Glomerular visceral epithelial cell (primary cell): ENCODE data around the gene ADO.
A peak's percentile ranks its signal among the peaks of the same experiment; 100 is the strongest.
"Not testable (repeated sequence)": the region's sequence is repeated elsewhere in the genome, so short reads cannot be mapped to it uniquely, and the experiment has no call there.

Experiments
- DNase-seq: peaks from one replicate; pipeline ENCODE4 v3.0.0-alpha.2; 2016; ENCODE audit errors: extremely low spot score

ADO gene

DNA sequence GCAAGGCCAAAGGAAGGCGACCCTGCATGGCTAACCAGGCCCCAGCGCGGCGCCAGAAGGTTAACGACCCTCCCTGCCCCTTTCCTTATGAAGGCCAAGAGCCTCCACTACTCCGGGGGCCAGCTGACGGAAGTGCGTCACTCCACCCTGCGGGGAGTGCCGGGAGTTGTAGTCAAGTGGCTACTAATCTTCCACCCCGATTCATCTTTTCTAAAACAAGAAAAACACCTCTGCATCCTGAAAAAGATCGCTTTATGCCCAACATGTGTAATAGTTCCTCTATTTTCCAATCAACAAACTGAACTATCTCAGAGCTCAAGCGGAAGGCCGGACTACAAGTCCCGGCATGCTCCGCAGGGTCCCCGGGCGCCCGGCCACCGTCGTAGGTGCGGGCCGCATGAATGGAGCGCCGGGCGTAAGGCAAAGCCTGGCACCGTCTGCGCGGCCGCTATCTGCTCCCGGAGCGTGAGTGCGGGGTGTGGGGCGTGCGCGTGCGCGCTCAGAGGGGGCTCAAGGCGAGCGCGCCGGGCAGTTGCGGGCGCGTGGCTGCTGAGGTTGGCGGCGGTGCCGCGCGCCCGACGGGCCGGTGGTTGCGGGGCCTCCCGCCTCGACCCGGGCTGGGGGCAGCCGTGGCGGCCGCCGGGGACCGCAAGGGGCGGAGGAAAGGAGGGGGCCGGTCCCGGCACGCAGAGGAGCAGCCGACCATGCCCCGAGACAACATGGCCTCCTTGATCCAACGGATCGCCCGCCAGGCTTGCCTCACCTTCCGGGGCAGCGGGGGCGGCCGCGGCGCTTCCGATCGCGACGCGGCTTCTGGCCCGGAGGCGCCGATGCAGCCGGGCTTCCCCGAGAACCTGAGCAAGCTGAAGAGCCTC lies at the start of gene ADO:
TSS of gene ADO (plus strand) at position 365 of the 875 bp plus-strand sequence. CDS start at position 705, 340 bp downstream.
- DNase-seq = peak; percentile 77

DNA sequence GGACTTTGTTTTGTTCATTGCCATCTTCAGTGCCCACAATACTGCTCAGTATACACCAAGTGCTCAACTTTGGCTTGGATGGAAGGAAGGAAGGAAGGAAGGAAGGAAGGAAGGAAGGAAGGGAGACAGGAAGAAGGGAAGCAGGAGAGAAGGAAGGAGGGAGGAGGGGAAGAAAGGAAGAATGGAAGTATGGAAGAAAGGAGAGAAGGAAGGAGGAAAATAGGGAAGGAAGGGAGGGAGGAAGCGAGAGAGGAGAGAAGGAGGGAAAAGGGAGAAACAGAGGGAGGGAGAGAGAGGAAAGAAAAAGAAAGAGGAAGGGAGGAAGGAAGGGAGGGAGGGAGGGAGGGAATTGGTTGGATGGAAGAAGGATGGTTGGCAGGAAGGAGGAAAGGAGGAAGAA lies 49.6 kb upstream of the ADO start:
- no peak for DNase-seq

DNA sequence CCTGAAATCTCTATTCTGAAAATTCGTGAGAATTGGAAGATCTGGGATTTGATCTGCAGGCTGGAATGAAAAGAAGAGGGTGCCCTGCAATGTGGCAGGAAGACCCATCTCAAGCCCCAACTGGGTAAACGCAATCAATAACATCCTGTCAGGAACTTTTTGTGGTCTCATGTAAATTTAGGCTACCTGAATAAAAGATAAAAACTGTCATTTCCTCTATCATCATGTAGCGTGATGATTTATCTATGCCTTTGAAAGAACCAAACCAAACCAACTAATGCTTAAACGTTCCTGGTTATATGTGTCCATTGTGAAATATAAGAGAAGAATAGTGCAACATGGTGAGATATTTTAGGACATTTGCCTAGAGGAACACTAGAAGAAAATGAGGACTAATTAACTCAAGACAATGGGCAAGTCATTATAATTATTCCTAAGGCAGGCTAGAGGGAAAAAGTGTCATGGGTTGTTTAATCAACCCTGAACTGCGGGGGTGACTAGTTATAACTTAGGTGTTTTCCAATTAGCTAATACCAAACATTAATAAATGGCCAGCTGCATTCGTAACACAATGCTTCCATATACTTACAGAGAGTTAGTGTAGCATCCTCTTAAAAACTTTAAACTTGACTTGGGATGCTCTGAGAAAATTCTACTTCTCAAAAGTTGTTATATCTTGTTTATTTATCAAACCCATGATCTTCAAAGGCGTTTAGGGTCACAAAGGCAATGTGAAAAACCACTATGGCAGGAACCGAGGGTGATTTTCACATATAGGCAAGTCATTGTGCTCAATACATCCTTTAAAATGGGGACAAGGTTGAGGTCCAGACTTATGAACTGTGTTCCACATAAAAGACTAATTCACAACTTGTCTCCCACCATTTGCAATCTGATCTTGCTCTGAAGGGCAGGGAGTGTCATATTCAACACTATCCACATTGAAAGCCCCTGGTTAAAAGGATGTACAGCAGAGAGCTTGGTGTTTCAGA lies 48.6 kb upstream of the ADO start:
- no peak for DNase-seq

DNA sequence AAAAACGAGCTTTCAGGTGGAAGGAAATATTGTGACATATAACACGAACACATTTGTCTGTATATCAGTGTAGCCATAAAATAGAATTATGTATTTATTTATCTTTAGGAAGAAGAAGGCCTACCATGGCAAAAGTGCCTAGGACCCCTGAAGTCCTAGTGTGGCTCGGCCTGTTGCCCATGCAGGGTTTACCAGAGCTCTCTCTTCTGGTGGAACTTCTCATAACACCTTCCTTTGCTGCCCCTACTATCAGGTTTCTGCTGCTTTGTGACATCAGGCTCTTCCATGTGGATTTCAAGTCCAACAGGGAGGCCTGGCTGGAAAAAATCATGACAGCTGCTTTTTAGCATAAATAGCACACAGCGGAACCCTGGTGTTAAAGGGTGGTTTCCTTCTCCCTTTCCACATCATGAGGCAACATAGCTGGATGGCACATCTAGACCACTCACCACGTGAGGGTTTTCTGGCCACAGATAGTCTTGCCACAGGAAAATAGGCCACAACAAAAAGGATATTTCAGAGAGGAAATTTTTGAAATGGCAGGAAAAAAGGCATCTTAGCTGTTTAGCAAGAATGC lies 44.8 kb upstream of the ADO start:
- DNase-seq = no peak

DNA sequence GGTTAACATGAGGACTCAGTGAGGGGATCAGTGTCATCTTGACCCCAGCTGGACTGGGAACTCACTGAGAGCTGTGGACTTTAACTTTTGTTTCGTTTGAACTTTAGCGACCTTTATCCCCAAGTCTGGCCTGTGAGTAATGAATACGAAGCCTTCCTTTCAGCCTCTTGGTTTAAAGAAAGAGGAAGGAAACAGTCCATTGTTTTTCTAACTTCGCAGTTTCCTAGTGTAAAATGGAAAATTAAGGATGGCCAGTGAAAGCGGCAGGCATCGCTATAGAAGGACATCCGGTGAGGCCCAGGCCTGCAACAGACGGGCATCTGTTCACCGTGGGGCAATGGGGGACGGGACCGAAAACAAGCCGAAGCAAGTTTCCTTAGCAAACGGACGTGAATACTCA lies 44.1 kb upstream of the ADO start:
- no peak for DNase-seq

DNA sequence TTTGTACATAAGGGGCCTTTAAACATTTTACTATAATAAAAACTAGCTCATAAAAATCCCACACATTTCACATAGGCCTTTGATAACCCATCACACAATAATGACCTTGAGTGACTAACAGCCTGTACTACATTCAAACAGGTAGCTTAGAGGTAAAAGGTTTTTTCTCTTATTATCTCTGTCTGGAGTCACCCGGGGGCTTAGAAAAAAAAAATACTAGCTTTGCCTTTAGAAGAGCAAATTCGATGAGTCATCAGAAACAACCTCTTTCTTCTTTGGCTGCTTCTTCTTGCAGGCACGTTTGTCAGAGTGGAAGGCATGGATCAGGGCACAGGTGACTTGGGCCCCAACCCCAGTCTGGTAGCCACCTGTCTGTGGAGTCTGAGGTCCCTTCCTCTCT lies 43.4 kb upstream of the ADO start:
- DNase-seq = peak; percentile 5

DNA sequence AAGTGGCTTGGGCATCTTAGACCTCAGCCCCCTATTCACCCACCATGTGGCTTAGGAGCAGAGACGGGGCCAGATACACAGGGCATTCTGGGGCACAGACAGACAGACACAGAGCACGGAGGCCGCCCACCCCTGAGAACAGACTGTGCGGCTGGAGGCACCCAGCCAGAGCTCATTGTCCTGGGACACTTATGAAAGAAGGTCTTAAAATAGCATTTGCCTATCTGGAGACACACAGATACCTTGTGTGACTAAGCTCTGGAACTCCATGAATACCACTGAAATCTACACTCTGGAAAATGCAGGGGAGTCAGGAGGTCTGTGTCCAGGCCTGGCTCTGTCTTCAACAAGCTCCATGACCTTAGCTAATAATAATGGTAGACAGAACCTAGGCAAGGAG lies 41.4 kb upstream of the ADO start:
- no peak for DNase-seq

DNA sequence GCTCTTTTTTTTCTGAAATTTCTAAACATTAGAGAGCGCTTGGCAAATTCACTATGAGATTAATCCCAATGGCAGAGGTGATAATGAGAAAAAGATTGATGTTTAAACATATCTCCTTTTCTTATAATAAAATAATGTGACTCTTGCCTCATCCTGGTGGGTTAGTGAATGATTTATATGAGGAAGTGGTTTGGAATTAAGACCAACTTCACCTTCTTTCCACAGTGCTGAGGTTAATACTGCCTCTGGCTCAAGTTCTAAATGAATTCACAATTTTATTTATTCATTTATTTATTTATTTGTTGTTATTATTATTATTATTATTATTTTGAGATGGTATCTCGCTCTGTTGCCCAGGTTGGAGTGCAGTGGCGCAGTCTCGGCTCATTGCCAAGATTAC lies 40.5 kb upstream of the ADO start:
- peak; percentile 3 for DNase-seq

DNA sequence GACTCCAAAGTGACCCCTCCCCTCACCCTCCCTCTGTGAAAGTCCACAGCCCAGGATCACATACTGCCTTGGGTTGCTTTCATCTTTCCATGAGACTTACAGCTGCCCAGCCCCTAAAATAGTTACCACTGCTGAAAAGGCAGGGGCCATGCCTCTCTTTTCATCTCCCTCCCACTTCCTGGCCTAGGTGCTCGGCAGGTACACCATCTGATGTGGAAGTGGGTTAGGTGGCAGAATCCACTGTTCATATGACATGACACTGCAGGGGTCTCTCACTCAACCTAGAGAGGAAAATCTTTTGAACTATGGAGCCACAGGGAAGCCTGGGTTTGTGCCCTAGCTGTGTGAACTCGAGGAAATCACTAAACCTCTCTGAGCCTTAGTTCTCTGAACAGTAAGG lies 38.8 kb upstream of the ADO start:
- DNase-seq = no peak

DNA sequence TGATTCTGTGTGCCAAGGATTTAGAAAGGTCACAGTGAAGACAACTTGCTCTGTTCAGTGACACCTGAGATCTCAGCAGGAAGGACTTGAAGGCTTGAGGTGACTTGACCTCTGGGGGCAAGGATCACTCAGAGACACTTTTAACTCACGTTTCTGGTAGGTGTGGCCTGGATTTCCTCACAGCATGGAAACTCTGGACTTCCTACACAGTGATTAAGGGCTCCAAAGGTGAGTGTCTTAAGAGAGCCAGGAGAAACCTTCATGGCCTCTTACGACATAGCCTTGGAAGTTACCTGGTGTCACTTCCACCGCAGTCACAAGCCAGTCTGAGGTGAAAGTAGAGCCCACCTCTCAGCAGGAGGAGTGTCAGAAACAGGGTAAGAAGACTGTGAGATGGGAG lies 38.1 kb upstream of the ADO start:
- DNase-seq = no peak

DNA sequence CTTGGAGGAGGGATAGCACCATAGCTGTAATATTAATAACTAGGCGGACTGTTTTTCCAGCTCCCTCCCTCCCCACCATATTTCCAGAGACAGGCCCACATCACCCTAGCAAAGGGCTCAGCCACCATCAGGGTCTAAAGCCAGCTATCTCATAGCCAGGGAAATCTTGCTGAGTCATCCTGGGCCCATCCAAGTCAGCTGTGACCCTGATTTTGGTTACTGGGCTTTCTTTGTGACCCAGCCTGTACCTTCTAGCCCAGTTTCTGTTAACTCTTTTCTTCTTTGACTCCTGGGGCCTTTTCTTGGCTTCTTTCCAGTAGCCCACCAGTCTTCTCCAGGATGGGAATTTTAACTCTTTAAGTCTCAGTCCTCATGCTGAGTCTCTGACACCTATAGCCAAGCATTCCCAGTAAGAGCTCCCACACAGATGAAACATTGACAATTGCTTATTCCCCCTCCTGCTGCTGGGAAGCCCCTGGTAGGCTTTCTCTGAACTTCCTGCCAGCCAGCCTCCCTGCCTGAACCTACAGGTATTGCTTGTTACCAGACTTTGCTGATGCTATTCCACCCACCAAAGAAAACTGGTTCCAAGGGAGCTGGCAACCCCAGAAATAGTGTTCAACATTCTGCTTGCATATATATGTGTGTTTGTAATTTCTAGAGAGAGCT lies 34.8 kb upstream of the ADO start:
- DNase-seq = no peak

DNA sequence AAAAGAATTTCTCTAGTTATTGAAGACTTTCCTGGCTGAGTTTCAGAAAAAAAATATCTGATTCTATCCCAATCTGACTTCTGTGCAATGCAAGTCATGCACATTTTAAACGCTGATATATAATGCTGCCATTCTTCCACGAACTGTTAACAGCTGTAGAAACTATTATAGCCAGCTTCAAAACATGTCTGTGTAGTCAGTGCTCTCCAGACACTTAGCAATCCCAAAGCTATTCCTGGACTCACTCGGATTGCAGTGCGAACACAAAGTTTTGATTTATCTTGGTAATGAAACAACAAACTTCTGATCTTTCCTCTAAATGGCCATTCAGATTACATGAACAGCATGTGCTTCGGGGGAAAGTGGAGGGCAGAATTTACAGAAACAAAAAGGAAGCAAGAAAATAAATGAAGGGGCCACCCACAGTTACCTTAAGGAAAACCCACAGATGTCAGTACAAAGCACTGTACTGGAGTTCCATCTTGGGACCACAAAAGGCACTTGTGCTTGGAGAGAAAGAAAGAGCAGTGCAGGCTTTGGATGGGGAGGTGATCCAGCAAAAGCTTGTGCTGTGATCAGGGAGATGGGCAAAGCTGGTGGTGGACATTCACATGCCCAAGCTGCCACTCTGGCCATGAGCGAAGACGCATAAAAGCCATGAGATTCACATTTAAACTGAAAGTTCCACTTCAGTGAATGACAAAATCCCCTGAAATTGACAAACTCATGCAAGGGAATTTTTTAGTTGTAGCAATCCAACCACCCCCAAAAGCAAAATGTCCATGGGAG lies 32.1 kb upstream of the ADO start:
- no peak for DNase-seq

DNA sequence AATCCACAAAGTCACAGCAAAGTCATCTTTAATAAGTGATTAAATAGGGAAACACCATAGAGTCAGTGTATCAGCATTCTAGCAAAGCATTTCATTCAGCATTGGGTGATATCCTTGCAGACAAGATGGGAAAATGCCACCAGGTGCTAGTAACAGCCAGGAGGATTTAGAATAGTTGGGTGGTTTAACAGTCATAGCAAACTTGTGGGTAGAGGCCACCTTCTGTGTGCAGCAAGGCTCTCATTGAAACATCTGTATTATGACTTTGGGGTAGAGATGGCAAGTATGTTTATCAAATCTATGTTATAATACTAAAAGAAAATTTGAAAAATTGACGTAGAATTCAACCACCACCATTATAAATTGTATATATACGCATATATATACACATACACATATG lies 26.4 kb upstream of the ADO start:
- no peak for DNase-seq

DNA sequence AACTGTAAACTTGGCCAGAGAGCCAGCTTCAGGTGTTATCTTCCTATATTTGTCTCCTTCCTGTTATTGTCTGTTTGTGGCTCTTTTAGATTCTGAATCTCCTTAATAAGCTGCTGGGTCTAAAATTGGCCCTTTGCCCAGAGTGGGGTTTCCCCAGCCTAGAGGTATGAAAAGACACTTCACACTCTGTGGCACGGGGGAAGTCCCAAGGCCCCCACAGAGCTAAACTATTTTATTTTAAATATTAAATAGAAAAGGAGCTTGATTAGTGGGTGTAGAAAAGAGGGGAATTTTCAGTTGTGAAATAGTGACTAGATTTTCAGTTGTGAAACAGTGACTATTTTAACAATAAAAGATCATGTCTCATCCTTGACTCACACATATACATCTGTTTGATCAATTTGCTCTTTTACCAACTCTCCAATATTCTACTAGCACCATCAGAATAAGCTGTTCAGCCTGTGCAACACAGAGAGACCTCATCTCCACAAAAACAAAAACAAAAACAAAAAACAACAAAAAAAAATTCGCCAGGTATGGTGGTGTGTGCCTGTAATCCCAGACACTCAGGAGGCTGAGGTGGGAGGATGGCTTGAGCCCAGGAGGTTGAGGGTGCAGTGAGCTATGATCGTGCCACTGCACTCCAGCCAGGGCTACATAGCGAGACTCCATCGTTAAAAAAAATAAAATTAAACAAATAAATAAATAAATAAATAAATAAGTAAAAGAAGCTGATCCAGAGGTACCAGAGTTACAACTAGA lies 24.9 kb upstream of the ADO start:
- peak; percentile 88 for DNase-seq

DNA sequence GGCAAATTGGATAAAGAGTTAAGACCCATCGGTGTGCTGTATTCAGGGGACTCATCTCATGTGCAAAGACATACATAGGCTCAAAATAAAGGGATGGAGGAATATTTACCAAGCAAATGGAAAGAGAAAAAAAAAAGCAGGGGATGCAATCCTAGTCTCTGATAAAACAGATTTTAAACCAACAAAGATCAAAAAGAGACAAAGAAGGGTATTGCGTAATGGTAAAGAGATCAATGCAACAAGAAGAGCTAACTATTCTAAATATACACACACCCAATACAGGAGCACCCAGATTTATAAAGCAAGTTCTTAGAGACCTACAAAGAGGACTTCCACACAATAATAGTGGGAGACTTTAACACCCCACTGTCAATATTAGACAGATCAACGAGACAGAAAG lies 20.0 kb upstream of the ADO start:
- DNase-seq = not testable (repeated sequence)

DNA sequence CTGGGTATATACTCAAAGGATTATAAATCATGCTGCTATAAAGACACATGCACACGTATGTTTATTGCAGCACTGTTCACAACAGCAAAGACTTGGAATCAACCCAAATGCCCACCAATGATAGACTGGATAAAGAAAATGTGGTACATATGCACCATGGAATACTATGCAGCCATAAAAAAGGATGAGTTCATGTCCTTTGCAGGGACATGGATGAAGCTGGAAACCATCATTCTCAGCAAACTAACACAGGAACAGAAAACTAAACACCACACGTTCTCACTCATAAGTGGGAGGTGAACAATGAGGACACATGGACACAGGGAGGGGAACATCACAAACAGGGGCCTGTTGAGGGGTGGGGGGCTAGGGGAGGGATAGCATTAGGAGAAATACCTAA lies 16.2 kb upstream of the ADO start:
- DNase-seq = not testable (repeated sequence)

DNA sequence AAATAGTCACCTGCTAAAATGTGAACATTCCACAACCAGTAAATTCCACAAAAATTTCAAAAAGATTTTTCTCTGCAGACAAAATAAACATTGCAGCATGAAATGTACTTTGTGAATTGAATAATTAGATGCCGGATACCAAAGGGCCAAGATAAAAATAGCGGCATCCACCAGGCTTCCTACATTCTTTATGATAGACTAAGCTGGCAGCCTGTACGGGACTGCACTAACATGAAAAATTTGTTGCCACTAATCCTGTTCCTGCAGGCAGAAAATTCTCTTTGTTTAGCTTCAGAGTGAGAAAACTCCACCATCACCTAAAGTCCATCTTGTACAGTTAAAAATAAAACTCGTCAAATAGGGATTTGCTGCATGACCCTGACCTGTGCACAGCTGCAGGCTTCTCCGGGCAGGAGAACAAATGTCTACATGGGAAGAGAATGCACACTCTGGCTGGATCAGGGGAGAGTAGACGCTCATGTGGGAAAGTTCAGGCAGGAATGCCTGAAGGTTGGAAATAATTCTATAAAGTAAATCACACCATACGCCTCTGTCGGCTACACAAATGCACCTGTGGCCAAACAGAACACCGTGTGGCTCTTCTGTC lies 15.6 kb upstream of the ADO start:
- DNase-seq = no peak

DNA sequence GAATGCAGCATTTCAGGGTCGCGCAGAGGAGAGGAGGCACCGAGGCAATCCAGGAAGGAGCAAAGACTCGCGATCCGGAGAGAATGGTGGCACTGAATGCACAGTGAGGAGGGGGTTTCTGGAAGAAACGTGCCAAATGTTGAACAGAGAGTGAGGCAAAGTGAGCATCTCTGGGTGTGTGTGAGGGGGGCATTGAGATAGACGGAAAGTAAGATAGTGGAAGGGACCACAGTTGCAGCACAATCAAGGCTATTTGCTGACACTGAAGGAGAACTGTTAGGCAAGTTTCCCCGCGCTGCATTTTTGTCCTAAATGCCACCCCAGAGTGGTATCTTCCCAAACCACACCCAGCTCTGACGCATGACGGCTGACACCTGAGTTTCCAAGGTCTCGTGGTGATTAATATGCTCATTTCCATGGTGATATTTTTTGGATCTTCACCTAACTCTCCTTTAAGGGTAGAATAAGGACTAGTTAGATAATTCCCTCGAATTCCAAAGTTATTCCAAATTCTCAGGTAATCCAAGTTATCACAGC lies 14.4 kb upstream of the ADO start:
- no peak for DNase-seq

DNA sequence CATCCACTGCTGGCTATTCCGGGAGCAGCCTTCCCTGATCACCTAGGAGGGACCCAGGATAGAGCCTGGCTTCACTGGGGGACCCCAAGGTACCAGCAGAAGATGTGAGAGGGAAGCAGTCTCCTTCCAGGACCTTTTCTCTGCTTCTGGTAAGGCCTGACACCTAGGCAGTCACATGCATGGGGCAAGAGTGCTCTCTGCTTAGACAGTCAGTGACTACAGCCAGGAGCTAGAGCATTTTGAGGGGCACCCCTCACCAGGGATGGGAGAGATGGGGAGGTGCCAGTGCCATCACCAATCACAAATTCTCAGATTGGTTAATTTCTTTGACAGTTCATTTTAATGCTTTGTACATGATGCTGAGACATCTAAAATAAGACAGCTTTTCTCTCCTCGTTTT lies 13.9 kb upstream of the ADO start:
- no peak for DNase-seq

DNA sequence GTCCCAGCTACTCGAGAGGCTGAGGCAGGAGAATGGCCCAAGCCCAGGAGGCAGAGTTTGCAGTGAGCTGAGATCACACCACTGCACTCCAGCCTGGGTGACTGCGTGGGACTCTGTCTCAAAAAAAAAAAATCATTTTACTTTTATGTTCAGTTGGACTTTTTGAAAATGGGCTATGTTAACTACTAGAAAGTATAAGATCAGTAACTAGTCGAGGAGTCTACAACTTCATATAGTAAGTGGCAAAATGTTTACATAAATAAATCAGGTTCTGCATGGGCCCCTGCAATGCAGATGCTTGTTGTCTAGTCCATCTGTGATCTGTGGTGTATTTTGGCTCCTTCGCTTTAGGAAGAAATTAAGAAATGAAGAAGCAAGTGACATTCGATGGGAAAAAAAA lies 12.3 kb upstream of the ADO start:
- DNase-seq = no peak
